ENCODE data around the gene MCC.

GRCh38 chr5:113519412-113519811 lies 31.2 kb upstream of the MCC start:
- TF ChIP-seq, protein P1, sequence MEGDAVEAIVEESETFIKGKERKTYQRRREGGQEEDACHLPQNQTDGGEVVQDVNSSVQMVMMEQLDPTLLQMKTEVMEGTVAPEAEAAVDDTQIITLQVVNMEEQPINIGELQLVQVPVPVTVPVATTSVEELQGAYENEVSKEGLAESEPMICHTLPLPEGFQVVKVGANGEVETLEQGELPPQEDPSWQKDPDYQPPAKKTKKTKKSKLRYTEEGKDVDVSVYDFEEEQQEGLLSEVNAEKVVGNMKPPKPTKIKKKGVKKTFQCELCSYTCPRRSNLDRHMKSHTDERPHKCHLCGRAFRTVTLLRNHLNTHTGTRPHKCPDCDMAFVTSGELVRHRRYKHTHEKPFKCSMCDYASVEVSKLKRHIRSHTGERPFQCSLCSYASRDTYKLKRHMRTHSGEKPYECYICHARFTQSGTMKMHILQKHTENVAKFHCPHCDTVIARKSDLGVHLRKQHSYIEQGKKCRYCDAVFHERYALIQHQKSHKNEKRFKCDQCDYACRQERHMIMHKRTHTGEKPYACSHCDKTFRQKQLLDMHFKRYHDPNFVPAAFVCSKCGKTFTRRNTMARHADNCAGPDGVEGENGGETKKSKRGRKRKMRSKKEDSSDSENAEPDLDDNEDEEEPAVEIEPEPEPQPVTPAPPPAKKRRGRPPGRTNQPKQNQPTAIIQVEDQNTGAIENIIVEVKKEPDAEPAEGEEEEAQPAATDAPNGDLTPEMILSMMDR (IDR thresholded peaks at IDR 0.05): no peak
- no peak for TF ChIP-seq EP300 (IDR thresholded peaks at IDR 0.05)
